ENCODE results near the gene CEACAM16. TPM values are rescaled to one million over a fixed set of nuclear protein-coding genes. Genes with fewer than 3 reads are reported as not detected.
"Not testable (repeated sequence)": the region's sequence is repeated elsewhere in the genome, so short reads cannot be mapped to it uniquely, and the experiment has no call there.

The CEACAM16 gene
- total RNA-seq, 1 experiment from 2014 or later: not detected

GRCh38 chr19:44718441-44719261 lies 19.7 kb downstream of the CEACAM16 start:
- in situ Hi-C loops (cut with HindIII; ENCODE audit: low pct_unique_long_range_greater_than_20kb, low sequenced_read_pairs): no loop called here
- DNase-seq (ENCODE audit: low read depth): peak; percentile 96

- in situ Hi-C loops (cut with HindIII; ENCODE audit: low pct_unique_long_range_greater_than_20kb, low sequenced_read_pairs): no loop called here
- DNase-seq (ENCODE audit: low read depth): no peak
Measured at GRCh38 chr19:44719262-44719701, 20.3 kb downstream of the CEACAM16 start.

- DNase-seq (ENCODE audit: low read depth); in situ Hi-C loops (cut with HindIII; ENCODE audit: low pct_unique_long_range_greater_than_20kb, low sequenced_read_pairs): not testable (repeated sequence)
Measured at GRCh38 chr19:44720396-44720795, 21.4 kb downstream of the CEACAM16 start.

- no peak for DNase-seq (ENCODE audit: low read depth)
- in situ Hi-C loops (cut with HindIII; ENCODE audit: low pct_unique_long_range_greater_than_20kb, low sequenced_read_pairs): no loop called here
Measured at GRCh38 chr19:44720945-44721344, 22.0 kb downstream of the CEACAM16 start.

- in situ Hi-C loops (cut with HindIII; ENCODE audit: low pct_unique_long_range_greater_than_20kb, low sequenced_read_pairs); DNase-seq (ENCODE audit: low read depth): not testable (repeated sequence)
Measured at GRCh38 chr19:44721369-44721768, 22.4 kb downstream of the CEACAM16 start.

GRCh38 chr19:44722131-44723121 lies 23.5 kb downstream of the CEACAM16 start:
- DNase-seq (ENCODE audit: low read depth): peak; percentile 51
- in situ Hi-C loops (cut with HindIII; ENCODE audit: low pct_unique_long_range_greater_than_20kb, low sequenced_read_pairs): no loop called here

GRCh38 chr19:44723299-44723951 lies 24.5 kb downstream of the CEACAM16 start:
- peak; percentile 12 for DNase-seq (ENCODE audit: low read depth)
- in situ Hi-C loops (cut with HindIII; ENCODE audit: low pct_unique_long_range_greater_than_20kb, low sequenced_read_pairs): no loop called here

GRCh38 chr19:44723952-44724319 lies 25.0 kb downstream of the CEACAM16 start:
- peak; percentile 95 for DNase-seq (ENCODE audit: low read depth)
- in situ Hi-C loops (cut with HindIII; ENCODE audit: low pct_unique_long_range_greater_than_20kb, low sequenced_read_pairs): no loop called here

- DNase-seq (ENCODE audit: low read depth): peak; percentile 92
- in situ Hi-C loops (cut with HindIII; ENCODE audit: low pct_unique_long_range_greater_than_20kb, low sequenced_read_pairs): no loop called here
Measured at GRCh38 chr19:44725251-44725650, 26.3 kb downstream of the CEACAM16 start.

GRCh38 chr19:44725684-44726083 lies 26.7 kb downstream of the CEACAM16 start:
- in situ Hi-C loops (cut with HindIII; ENCODE audit: low pct_unique_long_range_greater_than_20kb, low sequenced_read_pairs): no loop called here
- no peak for DNase-seq (ENCODE audit: low read depth)

- in situ Hi-C loops (cut with HindIII; ENCODE audit: low pct_unique_long_range_greater_than_20kb, low sequenced_read_pairs): no loop called here
- DNase-seq (ENCODE audit: low read depth): no peak
Measured at GRCh38 chr19:44726465-44726864, 27.5 kb downstream of the CEACAM16 start.

GRCh38 chr19:44728178-44728577 lies 29.2 kb downstream of the CEACAM16 start:
- in situ Hi-C loops (cut with HindIII; ENCODE audit: low pct_unique_long_range_greater_than_20kb, low sequenced_read_pairs): no loop called here
- DNase-seq (ENCODE audit: low read depth): no peak

- no peak for DNase-seq (ENCODE audit: low read depth)
- in situ Hi-C loops (cut with HindIII; ENCODE audit: low pct_unique_long_range_greater_than_20kb, low sequenced_read_pairs): no loop called here
Measured at GRCh38 chr19:44729516-44730033, 30.6 kb downstream of the CEACAM16 start.

GRCh38 chr19:44731081-44731480 lies 32.1 kb downstream of the CEACAM16 start:
- DNase-seq (ENCODE audit: low read depth): no peak
- in situ Hi-C loops (cut with HindIII; ENCODE audit: low pct_unique_long_range_greater_than_20kb, low sequenced_read_pairs): no loop called here

- in situ Hi-C loops (cut with HindIII; ENCODE audit: low pct_unique_long_range_greater_than_20kb, low sequenced_read_pairs): no loop called here
Measured at GRCh38 chr19:44731622-44732021, 32.7 kb downstream of the CEACAM16 start.

GRCh38 chr19:44732235-44733014 lies 33.5 kb downstream of the CEACAM16 start:
- in situ Hi-C loops (cut with HindIII; ENCODE audit: low pct_unique_long_range_greater_than_20kb, low sequenced_read_pairs): no loop called here
- no peak for DNase-seq (ENCODE audit: low read depth)

More at GRCh38 chr19:44731622-44732021, 32.7 kb downstream of the CEACAM16 start:
- no peak for DNase-seq (ENCODE audit: low read depth)

GRCh38 chr19:44734357-44734756 lies 35.4 kb downstream of the CEACAM16 start:
- DNase-seq (ENCODE audit: low read depth): no peak
- in situ Hi-C loops (cut with HindIII; ENCODE audit: low pct_unique_long_range_greater_than_20kb, low sequenced_read_pairs): no loop called here

Data from Caki2 (cell line).